Skeletal muscle cell (primary cell): Measurements from ENCODE around the gene AXL.

Experiments
- DNase-seq: peaks from one replicate; pipeline ENCODE4 v3.0.0-alpha.2; 2010; ENCODE audit warnings: low read depth
- H3K4me3 ChIP-seq: 2 replicates; pipeline ENCODE4 v1.5.1; 2011; ENCODE audit warnings: low read depth, mild to moderate bottlenecking, control low read depth, low read length, moderate library complexity

AXL gene

GRCh38 chr19:41302624-41303351 is 83.8 kb downstream of the AXL start:
- H3K4me3 ChIP-seq = no peak overlapping the region

GRCh38 chr19:41303954-41304353 is 84.9 kb downstream of the AXL start:
- DNase-seq = no peak
- H3K4me3 ChIP-seq = no peak overlapping the region

More at GRCh38 chr19:41302624-41303351, 83.8 kb downstream of the AXL start:
- DNase-seq = no peak

GRCh38 chr19:41304706-41305483 is 85.9 kb downstream of the AXL start:
- H3K4me3 ChIP-seq = no peak overlapping the region
- DNase-seq = no peak

GRCh38 chr19:41305927-41306793 is 87.1 kb downstream of the AXL start:
- no peak for DNase-seq
- H3K4me3 ChIP-seq = no peak overlapping the region

- DNase-seq = no peak
- no peak overlapping the region for H3K4me3 ChIP-seq
Measured at GRCh38 chr19:41307090-41307875, 88.3 kb downstream of the AXL start.

- no peak overlapping the region for H3K4me3 ChIP-seq
- DNase-seq = no peak
Measured at GRCh38 chr19:41307954-41308449, 89.0 kb downstream of the AXL start.

- no peak for DNase-seq
- H3K4me3 ChIP-seq = no peak overlapping the region
Measured at GRCh38 chr19:41308450-41309179, 89.6 kb downstream of the AXL start.

- no peak for DNase-seq
Measured at GRCh38 chr19:41309180-41310032, 90.4 kb downstream of the AXL start.

GRCh38 chr19:41310033-41310831 is 91.2 kb downstream of the AXL start, which contains the start of gene CCDC97:
CCDC97 (plus strand) TSS chr19:41310172; CDS start chr19:41310311, 139 bp downstream.
- H3K4me3 ChIP-seq = peak within 1 kb of the TSS; percentile 80
- DNase-seq = no peak

More at GRCh38 chr19:41309180-41310032, 90.4 kb downstream of the AXL start:
- peak overlapping the region; percentile 80 for H3K4me3 ChIP-seq

GRCh38 chr19:41311072-41311471 is 92.0 kb downstream of the AXL start:
- peak overlapping the region; percentile 80 for H3K4me3 ChIP-seq
- no peak for DNase-seq
